Parathyroid adenoma (tissue), 2 donors: Measurements from ENCODE around the gene DAGLA.

ENCODE experiments used
- H2AFZ ChIP-seq: fragments of 300-600 bp; sonication (generic); one replicate; pipeline ENCODE4 v1.7.0; 2017; ENCODE audit warnings: antibody characterized with exemption, mild to moderate bottlenecking
- H3K27ac ChIP-seq: fragments of 300-600 bp; sonication (generic); one replicate; pipeline ENCODE4 v1.7.0; 2017
- H3K27me3 ChIP-seq: fragments of 300-600 bp; sonication (generic); one replicate; pipeline ENCODE4 v1.7.0; 2017; ENCODE audit warnings: low read length; ENCODE audit not compliant: control insufficient read depth, insufficient read depth
- H3K36me3 ChIP-seq: fragments of 300-600 bp; sonication (generic); one replicate; pipeline ENCODE4 v1.7.0; 2017; ENCODE audit warnings: low read length; ENCODE audit not compliant: control insufficient read depth, insufficient read depth
- H3K4me1 ChIP-seq: fragments of 300-600 bp; sonication (generic); one replicate; pipeline ENCODE4 v1.7.0; 2017; ENCODE audit warnings: control low read depth
- H3K4me2 ChIP-seq: fragments of 300-600 bp; sonication (generic); one replicate; pipeline ENCODE4 v1.7.0; 2017; ENCODE audit warnings: low read length
- H3K4me3 ChIP-seq: fragments of 300-600 bp; sonication (generic); one replicate; pipeline ENCODE4 v1.7.0; 2017; ENCODE audit warnings: low read depth, low read length
- H3K79me2 ChIP-seq: fragments of 300-600 bp; sonication (generic); one replicate; pipeline ENCODE4 v1.7.0; 2017; ENCODE audit warnings: control low read depth
- H3K9ac ChIP-seq: fragments of 300-600 bp; sonication (generic); one replicate; pipeline ENCODE4 v1.7.0; 2017; ENCODE audit warnings: mild to moderate bottlenecking
- H3K9me3 ChIP-seq: fragments of 300-600 bp; sonication (generic); one replicate; pipeline ENCODE4 v1.7.0; 2017; ENCODE audit warnings: low read length; ENCODE audit not compliant: control insufficient read depth
- CTCF ChIP-seq: fragments of 300-600 bp; sonication (generic); IDR thresholded peaks from one replicate; pipeline ENCODE4 v1.7.0; 2017; ENCODE audit warnings: antibody characterized with exemption, mild to moderate bottlenecking
- donor health status: primary hyperparathyroidism.

DAGLA gene

GRCh38 chr11:61764606-61765260 lies 84.5 kb downstream of the DAGLA start:
- H3K36me3 ChIP-seq: no peaks in the 10 kb centered on the region
- H3K4me1 ChIP-seq: no peaks in the 10 kb centered on the region
- no peak overlapping the region for H3K4me3 ChIP-seq
- no peak overlapping the region for H3K4me2 ChIP-seq
- H3K79me2 ChIP-seq: no peaks in the 10 kb centered on the region
- no peak overlapping the region for H2AFZ ChIP-seq
- H3K9me3 ChIP-seq: no peaks in the 10 kb centered on the region
- TF ChIP-seq CTCF: no peak
- H3K9ac ChIP-seq: no peak overlapping the region
- no peaks in the 10 kb centered on the region for H3K27me3 ChIP-seq
- H3K27ac ChIP-seq: no peak overlapping the region

- Histone ChIP-seq H3K27ac (no peak overlapping the region), H3K4me2 (no peak overlapping the region), H3K4me3 (no peak overlapping the region), H3K9me3 (no peaks in the 10 kb centered on the region), H3K36me3 (no peaks in the 10 kb centered on the region), H3K27me3 (no peaks in the 10 kb centered on the region), H3K79me2 (no peaks in the 10 kb centered on the region), H3K4me1 (no peaks in the 10 kb centered on the region), H2AFZ (no peak overlapping the region), H3K9ac (no peak overlapping the region)
- TF ChIP-seq CTCF: no peak
Measured at GRCh38 chr11:61765550-61766253, 85.5 kb downstream of the DAGLA start.

GRCh38 chr11:61766353-61766841 lies 86.2 kb downstream of the DAGLA start:
- H3K9ac ChIP-seq: no peak overlapping the region
- no peaks in the 10 kb centered on the region for H3K9me3 ChIP-seq
- no peak for TF ChIP-seq CTCF
- H3K27ac ChIP-seq: no peak overlapping the region
- H3K79me2 ChIP-seq: no peaks in the 10 kb centered on the region
- H3K36me3 ChIP-seq: no peaks in the 10 kb centered on the region
- no peak overlapping the region for H3K4me2 ChIP-seq
- H3K27me3 ChIP-seq: no peaks in the 10 kb centered on the region
- no peak overlapping the region for H2AFZ ChIP-seq
- H3K4me3 ChIP-seq: no peak overlapping the region
- no peaks in the 10 kb centered on the region for H3K4me1 ChIP-seq

- Histone ChIP-seq H2AFZ (no peak overlapping the region), H3K36me3 (no peaks in the 10 kb centered on the region), H3K9ac (no peak overlapping the region), H3K79me2 (no peaks in the 10 kb centered on the region), H3K4me3 (no peak overlapping the region), H3K27me3 (no peaks in the 10 kb centered on the region), H3K4me1 (no peaks in the 10 kb centered on the region), H3K27ac (no peak overlapping the region), H3K9me3 (no peaks in the 10 kb centered on the region), H3K4me2 (no peak overlapping the region)
- no peak for TF ChIP-seq CTCF
Measured at GRCh38 chr11:61768376-61769076, 88.3 kb downstream of the DAGLA start.
